ENCODE measurements around the gene SCRN2. TPM values are rescaled to one million over a fixed set of nuclear protein-coding genes. Genes with fewer than 3 reads are reported as not detected.

The SCRN2 gene
- total and polyA plus RNA-seq, 2 of the 8 experiments (the other 6 are each of a cell fraction or from before 2014, with no cell fraction given): 24.4 to 42.3 TPM

GRCh38 chr17:47848198-47848513, 7.1 kb upstream of the SCRN2 start (continued):
- TF ChIP-seq CHD7 (IDR thresholded peaks at IDR 0.05; ENCODE audit: insufficient replicate concordance, low read length) (no peak), KDM4A (IDR thresholded peaks at IDR 0.05; ENCODE audit: low read depth, low read length, severe bottlenecking) (no peak), BACH1 (IDR thresholded peaks at IDR 0.05; ENCODE audit: low read length) (no peak), SUZ12 (IDR thresholded peaks at IDR 0.05; ENCODE audit: low read length) (no peak; the same call in 1 of the 2 replicates), ATF3 (IDR thresholded peaks at IDR 0.05; ENCODE audit: insufficient read depth, low read depth, low read length) (no peak), SAP30 (IDR thresholded peaks at IDR 0.05; ENCODE audit: insufficient read depth, insufficient replicate concordance, low read length) (no peak)

Measured in H1 (cell line).